ENCODE measurements around the gene CASP1.
A peak's percentile ranks its signal among the peaks of the same experiment; 100 is the strongest.
"Not testable (repeated sequence)": the region's sequence is repeated elsewhere in the genome, so short reads cannot be mapped to it uniquely, and the experiment has no call there.

Gene CASP1

DNA sequence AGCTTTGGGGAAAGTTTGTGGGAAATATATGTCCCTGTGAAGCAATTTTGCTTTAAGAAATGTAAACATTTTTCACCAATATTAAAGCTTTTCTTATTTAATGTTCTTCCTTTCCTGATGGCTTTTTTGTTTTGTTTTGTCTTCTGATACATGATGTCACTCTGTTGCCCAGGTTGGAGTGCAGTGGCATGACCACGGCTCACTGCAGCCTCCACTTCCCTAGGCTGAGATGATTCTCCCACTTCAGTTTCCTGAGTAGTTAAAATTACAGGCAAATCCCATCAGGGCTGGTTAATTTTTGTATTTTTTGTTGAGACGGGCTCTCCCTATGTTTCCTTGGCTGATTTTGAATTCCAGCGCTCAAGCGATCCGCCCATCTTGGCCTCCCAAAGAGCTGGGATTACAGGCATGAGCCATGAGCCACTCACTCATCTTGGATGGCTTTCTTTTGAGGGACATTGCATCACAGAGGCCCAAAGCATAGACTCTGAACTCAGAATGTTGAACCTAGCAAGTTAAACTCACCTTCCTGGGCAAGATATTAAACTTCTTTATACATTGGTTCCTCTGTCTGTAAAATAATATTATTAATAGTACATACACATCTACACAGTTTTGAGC lies 10.8 kb upstream of the CASP1 start:
- DNase-seq = no peak

DNA sequence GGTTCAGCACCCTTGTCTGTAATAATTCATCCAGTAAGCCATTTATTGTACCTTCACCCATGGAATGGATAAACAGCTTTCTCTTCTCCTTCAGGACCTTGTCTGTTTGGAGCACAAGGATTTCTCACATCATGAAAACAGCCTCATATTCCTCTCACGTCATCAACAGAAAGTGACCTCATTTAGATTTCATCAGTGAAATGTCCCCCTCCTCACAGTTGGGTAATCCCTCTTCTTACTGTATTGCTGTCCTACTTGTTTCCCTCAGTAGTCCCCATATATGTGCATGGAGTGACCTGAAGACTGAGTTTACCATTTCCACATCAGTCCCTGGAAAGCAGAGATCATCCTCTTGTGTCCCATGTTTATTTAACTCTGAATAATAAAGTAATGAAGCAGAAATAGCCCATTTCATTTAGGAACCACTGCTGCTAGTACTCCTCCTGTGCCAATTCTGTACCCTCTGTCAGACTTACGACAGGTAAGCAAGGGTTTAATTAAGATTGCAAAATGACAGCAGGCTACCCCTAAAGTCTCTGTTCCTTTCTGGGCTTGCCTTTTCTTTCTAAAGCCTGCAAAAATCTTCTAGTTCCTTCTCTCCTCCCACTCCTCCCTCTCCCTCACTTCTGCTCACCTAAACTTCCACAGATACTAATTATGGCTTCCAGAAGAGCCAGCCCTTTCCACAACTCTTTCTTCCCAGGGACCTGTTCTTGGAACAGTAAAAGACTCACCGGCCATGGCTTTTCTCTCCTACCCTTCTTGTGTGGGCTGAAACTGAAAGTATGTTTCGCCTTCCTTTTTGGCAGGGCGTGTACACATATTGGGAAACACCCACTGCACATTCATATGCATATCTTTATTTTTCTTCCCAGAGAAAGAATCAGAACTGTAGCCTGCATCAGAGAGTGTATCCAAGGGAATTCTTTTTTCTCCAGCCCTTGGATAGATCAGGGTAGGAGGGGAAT lies 9.9 kb upstream of the CASP1 start, which contains the start of gene CARD16:
CARD16 (minus strand) TSS at position 779 of the 968 bp plus-strand sequence; CDS start at position 741, 38 bp downstream.
- DNase-seq = peak; percentile 59

DNA sequence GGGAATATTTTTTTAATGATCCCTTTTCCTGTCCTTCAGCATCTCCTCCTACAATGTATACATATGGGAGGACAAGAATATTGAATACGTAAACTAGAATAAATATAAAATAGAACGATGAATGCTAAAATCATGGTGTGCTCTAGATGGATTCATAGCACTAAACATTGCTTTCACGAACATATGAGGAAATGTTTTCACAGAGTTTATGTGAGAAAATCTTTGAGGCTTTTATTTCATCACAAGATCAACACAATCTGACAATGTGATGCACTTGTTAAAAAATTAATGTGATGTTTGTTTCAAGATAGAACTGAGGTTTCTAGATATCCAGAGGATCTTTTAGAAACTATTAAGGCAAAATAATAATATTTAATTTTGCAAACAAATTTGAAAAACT lies 7.2 kb upstream of the CASP1 start:
- DNase-seq = no peak

DNA sequence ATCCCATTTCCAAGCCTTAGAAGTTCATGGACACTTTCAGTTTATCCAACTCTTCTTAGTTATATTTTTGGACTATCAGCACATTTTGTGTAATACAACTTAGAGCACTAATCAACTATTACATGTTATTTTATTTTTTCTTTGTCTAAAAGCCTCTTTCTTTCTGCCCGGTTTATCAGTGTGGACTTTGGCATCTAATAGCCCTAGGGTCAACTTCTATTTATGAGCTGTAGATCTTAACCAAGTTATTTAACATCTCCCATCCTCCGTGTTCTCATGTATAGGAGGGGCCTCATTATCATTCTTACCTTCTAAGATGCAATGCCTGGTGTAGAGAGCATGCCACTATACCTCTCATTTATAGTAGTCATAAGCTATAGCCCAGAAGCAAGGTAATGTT lies 5.8 kb upstream of the CASP1 start:
- DNase-seq = no peak

DNA sequence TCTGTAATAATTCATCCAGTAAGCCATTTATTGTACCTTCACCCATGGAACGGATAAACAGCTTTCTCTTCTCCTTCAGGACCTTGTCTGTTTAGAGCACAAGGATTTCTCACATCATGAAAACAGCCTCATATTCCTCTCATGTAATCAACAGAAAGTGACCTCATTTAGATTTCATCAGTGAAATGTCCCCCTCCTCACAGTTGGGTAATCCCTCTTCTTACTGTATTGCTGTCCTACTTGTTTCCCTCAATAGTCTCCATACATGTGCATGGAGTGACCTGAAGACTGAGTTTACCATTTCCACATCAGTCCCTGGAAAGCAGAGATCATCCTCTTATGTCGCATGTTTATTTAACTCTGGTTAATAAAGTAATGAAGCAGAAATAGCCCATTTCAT lies 556 bp downstream of the CASP1 start:
- not testable (repeated sequence) for DNase-seq

DNA sequence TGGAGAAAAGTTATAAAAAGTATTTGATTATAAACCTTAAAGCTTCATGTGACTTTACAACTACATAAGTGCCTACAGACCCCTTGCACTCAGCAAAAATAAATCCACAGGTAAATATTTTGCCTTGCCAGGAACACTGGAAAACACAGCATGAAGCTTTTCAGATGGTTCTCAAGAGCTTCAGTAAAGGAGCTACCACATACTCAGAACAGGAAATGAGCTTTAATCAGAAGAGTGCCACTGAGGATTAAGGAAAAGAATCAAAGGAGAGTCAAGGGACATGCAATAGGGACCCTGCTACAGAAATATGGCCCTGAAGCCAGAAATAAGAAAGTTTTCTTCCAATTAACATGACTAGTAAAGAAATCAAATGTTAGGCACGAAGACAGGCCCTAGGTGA lies 1.2 kb downstream of the CASP1 start:
- no peak for DNase-seq

DNA sequence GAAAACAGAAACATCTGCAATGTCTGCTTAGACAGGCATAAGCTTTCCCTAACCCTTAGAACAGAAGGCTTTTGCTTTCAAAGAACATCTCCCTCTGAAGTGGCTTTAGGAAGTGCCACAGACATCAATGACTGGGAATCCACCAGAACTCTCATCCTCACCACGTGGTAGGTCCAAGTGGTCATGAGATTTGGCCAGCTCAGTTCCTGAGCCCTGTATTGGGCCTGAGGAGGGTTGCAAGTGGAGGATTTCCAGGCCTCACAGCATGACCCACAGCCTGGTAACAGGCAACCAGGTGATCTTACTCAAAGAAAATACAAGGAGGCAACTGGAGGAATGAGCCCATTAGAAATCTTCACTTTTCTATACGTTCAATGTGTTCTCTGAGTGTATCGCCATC lies 1.6 kb downstream of the CASP1 start:
- DNase-seq = no peak

DNA sequence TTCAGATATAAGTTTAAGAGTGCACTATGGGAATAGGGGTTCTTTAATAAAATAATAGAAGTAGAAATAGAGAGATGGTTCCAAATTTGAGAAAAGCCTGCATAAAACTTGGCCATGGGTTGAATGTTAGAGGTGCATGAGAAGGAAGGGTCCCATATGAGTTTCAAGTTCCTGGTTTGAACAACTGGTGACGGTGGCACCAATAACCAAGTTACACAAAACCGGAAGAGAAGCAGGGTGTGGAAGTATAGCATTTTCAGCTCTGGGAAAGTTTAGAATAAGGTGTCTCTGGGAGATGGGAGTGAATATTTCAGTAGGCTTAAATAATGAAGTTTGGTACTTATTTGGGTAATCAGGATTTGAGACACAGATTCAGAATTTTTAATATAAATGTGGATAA lies 2.4 kb downstream of the CASP1 start:
- DNase-seq = no peak

DNA sequence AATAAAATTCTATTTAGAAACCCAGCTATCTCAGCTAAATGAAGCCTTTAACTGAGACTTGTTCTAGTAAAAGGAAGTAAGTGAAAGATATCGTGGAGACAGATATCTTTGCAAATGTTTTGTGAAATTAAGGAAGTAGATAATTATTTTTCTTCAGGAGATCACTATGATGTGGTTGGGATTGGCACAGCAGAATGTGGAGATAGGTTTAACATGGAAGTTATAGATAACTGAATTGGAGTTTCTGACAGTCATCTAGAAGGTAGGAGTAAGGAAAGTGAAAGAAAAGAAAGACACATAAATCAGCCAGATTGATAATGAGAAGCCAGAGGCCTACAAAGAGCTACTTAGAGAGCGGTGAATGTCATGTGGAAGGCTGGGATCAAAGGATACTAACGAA lies 7.3 kb downstream of the CASP1 start:
- DNase-seq = no peak

DNA sequence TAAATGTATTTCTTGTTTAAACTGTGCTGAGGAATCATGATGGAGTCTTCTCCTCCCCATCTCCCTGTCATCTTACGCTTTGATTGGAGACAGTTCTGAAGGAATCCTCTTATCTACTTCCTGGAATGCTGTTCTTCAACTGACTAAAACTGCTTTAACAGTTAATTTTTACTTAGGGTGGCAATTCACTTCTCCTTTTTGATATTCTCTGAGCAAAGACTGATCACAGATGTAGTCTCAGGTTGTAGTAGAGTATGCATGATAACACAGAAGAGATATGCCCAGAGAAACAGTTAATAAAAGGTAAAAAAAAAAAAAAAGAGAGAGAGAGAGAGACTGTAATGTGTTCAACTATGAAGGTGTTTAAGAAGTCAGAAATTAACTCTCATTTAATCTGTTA lies 10.6 kb downstream of the CASP1 start:
- no peak for DNase-seq

DNA sequence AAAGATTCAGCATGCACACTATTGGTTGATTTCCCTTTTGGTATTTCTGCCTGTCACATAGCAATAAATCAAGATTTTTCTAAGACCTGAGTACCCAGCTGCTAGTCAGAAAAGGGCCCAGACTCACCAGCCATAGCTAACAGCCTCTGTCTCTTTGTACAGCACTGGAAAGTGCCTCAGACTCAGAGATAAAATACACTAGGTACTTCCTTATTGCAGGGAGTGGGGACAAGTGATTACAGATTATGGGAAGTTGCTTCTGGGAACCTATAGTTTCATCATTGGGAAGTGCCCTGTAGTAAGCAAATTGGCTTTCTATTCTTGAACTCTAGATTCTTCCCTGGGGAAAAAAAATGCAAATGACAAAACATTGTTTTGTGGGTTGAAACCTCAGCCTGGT lies 11.9 kb downstream of the CASP1 start, which contains the start of gene CASP5:
CASP5 (minus strand) TSS at position 166 of the 400 bp plus-strand sequence; CDS start at position 134, 32 bp downstream.
- no peak for DNase-seq

DNA sequence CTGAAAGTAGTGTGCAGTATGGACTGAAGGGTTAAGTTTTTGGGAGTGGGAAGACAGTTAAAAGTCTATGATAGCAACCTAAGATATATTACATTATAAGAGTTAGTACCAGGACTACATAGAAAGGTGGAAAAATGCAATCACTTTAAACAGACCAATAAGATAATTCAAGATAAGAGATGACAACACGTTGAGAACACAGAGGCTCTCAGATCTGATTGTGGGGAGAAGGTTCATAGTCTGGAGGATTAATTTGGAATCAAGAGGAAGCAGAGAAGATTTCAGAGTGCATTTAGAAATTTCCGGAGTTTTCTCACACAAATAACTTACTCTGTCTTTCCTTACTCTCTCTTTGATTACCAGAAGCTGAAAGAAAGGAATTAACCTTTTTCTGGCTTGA lies 12.4 kb downstream of the CASP1 start:
- DNase-seq = no peak

DNA sequence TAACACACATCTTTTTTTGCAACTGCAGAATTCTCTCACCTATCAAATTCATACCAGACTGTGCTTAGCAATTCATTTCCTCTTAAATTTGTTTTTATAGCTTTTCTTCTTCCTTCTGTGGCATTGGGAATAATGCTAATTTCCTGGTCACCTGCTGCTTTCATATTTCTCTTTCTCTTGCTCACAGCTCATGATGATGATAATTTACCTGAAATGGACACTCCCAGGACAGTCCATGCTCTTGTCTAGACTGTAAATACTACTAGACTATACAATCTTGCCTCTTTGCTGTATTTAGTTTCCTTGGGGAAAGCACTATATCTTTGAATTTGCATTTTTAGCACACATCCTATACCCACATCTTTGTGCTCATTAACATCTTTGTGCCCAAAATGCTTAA lies 27.5 kb downstream of the CASP1 start:
- no peak for DNase-seq

DNA sequence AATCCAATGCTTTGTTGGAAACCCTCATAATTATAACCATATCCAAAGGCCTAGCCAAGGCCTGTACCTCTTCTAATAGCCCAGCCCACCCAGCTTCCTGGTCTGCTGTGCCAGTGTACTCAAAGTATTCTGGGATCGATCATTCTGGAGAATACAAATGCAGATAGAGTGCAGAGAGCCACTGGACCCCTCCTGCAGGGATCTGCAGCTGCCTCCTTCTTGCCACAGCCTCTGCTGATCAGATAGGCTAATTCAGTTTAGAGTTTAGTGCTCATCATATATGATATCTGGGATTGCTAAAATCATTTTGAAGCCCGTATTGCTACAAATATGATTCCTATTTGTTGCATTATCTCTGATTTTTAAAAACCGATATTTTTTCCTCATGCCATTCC lies 29.5 kb downstream of the CASP1 start:
- DNase-seq = no peak

DNA sequence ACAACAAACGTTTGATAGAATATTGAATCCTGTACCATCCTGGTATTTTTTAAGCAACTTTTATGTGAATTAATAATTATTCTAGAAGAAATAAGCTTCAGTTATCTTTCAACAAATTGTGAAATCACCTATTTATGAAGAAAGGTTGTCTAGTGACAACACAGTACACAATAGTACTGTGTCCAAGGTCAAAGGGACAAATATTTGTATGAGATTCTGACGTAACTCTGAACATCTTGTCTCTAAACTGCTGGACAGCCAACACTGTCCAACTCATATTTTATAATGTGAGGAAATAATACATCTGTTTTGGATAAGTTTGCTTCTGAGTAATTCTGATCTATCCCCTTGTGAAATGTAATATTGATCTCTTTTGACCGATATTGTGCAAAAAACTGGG lies 30.9 kb downstream of the CASP1 start:
- DNase-seq = no peak

DNA sequence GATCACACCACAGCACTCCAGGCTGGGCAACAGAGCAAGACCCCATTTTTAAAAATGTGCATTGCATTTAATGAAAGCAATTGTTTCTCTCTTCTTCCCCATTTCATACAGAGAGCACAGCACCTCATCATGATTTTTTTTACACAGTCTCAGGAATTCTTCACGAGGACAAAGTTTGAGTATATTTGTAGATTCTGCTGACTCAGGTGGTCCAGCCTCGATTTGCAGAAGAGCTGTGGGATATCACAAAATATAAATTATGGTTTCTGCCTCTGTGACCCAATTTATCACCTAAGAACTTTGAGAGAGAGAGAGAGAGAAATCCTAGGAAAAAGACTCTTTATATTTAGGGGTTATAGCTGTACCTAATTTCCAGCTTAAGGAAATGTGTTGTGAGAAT lies 31.8 kb downstream of the CASP1 start:
- DNase-seq = no peak

DNA sequence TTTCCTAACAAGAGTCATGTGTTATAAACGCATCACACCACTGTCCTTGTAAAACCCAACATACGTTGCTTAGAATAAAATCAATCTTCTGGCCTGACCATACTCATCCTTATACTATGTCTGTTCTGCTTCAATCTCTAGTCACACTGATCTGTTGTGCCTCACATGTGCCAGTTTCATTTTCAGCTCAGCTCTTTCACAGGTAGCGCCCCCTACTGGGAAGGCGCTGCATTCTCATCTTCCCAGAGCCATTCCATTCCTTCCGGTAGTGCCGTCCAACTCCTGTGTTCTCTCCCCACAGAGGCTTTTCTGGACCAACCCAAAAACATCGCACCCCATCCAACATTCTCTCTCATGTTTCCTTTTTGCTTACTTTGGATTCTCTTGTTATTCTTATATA lies 34.1 kb downstream of the CASP1 start:
- DNase-seq = peak; percentile 78

DNA sequence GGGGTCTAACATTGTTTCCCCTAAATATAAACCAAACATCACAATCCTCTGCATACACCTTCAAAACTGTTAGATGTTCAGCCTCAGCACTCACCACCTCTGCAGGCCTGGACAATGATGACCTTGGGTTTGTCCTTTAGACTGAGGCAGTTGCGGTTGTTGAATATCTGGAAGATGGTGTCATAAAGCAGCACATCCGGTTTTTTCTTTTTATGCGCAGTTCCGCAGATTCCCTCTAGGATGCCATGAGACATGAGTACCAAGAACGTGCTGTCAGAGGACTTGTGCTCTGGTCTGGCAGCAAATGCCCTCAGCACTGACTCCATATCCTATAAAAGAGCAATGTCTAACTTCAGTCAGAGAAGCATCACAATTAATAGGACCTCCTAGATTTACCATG lies 34.8 kb downstream of the CASP1 start:
- no peak for DNase-seq

DNA sequence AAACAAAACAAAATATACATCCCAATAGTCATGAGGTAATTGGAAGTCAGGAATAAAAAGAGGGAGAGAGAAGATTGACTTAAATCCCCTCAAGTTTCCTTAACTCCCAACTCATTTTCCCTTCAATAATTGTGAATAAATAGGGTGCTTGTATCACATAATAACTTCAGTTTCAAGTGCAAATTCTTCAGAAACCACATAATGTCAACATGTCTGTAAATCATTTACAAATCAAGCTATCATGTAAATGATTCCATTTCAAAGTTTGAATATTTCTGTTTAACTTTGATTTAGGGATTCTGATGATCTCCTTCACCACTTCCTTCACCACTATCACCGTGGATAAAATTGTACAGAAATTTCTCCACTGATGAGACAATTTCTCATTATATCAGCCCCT lies 35.2 kb downstream of the CASP1 start:
- DNase-seq = no peak

DNA sequence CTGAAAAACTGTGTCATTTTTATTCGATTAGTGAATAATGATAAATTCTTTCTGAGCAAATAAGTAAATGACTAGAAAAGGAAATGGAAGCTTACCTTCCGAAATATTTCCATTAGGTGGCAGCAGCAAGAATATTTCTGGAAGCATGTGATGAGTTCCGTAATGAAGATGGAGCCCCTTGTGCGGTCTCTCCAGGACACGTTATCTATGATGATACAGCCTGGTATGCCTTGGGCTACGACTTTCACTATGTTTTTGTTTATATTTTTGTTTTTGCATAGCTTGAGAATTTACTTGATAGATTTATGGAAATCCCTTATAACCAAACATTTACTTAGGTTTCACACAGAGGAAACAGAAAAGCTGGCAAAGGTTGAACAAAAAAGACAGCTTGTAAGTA lies 37.7 kb downstream of the CASP1 start:
- no peak for DNase-seq

DNA sequence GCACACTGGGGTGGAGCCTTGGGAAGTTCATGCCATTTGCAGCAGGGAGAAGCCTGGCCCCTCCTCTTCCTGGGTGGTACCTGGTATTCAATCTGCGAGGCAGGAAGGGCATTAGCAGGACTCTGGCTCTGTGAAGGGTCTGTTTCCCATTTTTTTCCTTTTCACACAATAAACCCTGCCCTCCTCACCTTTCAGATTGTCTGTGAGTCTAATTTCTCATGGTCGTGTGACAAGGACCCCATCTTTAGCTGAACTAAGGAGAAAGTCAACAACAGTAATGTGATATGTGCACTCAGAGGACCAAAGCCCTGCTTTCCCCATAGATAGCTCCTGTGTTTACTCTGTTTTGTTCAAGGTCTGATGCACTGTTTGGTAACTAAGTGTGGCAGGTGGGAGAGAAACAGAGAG lies 39.9 kb downstream of the CASP1 start:
- no peak for DNase-seq

DNA sequence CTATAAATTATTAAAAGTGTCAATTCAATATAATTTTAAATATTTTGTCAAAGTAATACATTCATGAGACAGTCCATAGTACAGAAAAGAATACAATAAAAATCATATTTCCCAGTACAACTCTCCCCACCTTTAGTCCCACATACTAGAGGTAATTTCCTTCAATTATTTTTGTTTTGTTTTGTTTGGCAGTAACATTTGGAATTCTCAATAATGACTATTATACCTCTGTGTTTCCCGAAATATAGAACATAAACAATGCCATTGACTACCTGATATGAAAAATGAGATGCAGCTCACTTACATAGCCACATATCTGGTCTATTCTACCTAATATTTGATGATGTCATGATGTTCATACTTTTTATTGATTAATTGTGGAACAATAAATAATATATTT lies 42.2 kb downstream of the CASP1 start:
- DNase-seq = no peak

DNA sequence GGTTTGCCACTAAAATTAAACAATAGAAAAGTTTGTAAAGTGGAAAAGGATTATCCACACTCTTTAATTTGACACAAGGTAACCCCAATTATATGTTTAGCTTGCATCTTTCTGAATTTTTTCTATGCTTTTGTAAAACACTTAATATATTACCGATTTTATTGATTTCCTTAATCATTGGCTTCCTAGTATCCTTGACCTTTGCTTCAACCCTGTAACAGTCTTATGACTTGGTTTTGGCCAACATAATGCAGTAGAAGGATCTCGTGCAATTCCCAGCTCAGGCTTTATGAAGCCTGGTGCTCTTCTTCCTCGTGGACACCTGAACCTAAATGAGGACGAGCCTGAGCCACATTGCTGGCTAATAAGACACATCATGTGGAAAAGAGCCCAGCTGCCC lies 43.0 kb downstream of the CASP1 start:
- no peak for DNase-seq

DNA sequence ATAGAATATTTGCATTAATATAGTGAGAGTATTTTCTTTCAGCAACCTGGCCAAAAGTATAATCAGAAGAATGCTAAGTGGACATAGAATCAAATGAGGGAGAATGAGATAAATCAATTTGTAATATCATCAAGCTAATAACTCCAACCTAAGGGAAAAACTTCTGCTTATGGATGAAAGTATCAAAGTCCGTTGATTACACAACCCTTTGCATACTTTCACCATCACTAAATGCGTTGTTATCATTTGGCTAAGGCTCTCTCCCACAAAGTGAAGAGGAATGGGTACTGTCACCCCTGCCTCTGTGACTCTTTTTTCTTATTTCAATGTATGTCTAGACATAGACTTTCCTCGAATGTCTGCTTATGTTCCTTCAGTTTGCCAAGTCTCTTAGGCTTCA lies 50.1 kb downstream of the CASP1 start:
- DNase-seq = no peak

Measured in activated CD8-positive, alpha-beta memory T cell treated with anti-CD3 and anti-CD28 coated beads for 24 hours (primary cell).